ENCODE data around the gene VRK1. TPM values are rescaled to one million over a fixed set of nuclear protein-coding genes. Genes with fewer than 3 reads are reported as not detected.

VRK1 gene
- total RNA-seq, 1 experiment from 2014 or later = 67.3 TPM

GRCh38 chr14:96830946-96831345 lies 33.8 kb downstream of the VRK1 start:
- TF ChIP-seq ERG (CRISPR knock-in tag; IDR thresholded peaks at IDR 0.05) (no peak), E2F5 (CRISPR knock-in tag; IDR thresholded peaks at IDR 0.05) (no peak), HMGXB4 (CRISPR knock-in tag; IDR thresholded peaks at IDR 0.05) (no peak), OVOL2 (CRISPR knock-in tag; IDR thresholded peaks at IDR 0.05; ENCODE audit: borderline replicate concordance) (no peak), NFATC4 (CRISPR knock-in tag; IDR thresholded peaks at IDR 0.05) (no peak), SMAD4 (CRISPR knock-in tag; IDR thresholded peaks at IDR 0.05) (no peak), CTCF (IDR thresholded peaks at IDR 0.05) (no peak), SOX15 (CRISPR knock-in tag; IDR thresholded peaks at IDR 0.05) (no peak), ELF4 (CRISPR knock-in tag; IDR thresholded peaks at IDR 0.05; ENCODE audit: low read depth) (no peak), ZNF671 (CRISPR knock-in tag; IDR thresholded peaks at IDR 0.05) (no peak), USF1 (CRISPR knock-in tag; IDR thresholded peaks at IDR 0.05) (no peak), ZNF281 (CRISPR knock-in tag; IDR thresholded peaks at IDR 0.05) (no peak), PRRX2 (CRISPR knock-in tag; IDR thresholded peaks at IDR 0.05) (no peak), MLX (CRISPR knock-in tag; IDR thresholded peaks at IDR 0.05) (no peak), ZNF232 (CRISPR knock-in tag; IDR thresholded peaks at IDR 0.05) (no peak), CDX4 (CRISPR knock-in tag; IDR thresholded peaks at IDR 0.05; ENCODE audit: borderline replicate concordance) (no peak), NR3C1 (CRISPR knock-in tag; conservative IDR thresholded peaks at IDR 0.05; ENCODE audit: low read depth) (no peak), KAT7 (CRISPR knock-in tag; IDR thresholded peaks at IDR 0.05; ENCODE audit: borderline replicate concordance) (no peak)
- Mint-ChIP-seq H3K4me1 (peaks cover 24% of the 10 kb centered on the region), H3K36me3 (peaks cover 14% of the 10 kb centered on the region; the same call in 1 of the 2 replicates), H3K4me3 (no peak overlapping the region), H3K27me3 (ENCODE audit: low read depth) (no peaks in the 10 kb centered on the region), H3K9me3 (peaks cover 5% of the 10 kb centered on the region), H3K27ac (peak overlapping the region; percentile 19; the same call in 1 of the 2 replicates)
- CTCF ChIA-PET = interaction anchor here (1.7 kb wide), 1 partner anchor 22 kb away, joined by 4 read pairs; no protein-coding TSS in a partner anchor
- DNase-seq (ENCODE audit: low spot score) (no peak), ATAC-seq (no peak)
- POLR2A ChIA-PET = no interaction called here

All from WTC11 (cell line).